VCaP (cell line): ENCODE measurements around the gene SPATA3.

Experiments used
- H3K27ac ChIP-seq: fragments of 450-650 bp; 2 replicates; pipeline ENCODE4 v1.5.1; 2017
- TF ChIP-seq, protein P1 (sequence below): fragments of 450-650 bp; conservative IDR thresholded peaks from 2 replicates; pipeline ENCODE4 v1.5.1; 2017; ENCODE audit warnings: mild to moderate bottlenecking, moderate library complexity

Gene SPATA3

DNA sequence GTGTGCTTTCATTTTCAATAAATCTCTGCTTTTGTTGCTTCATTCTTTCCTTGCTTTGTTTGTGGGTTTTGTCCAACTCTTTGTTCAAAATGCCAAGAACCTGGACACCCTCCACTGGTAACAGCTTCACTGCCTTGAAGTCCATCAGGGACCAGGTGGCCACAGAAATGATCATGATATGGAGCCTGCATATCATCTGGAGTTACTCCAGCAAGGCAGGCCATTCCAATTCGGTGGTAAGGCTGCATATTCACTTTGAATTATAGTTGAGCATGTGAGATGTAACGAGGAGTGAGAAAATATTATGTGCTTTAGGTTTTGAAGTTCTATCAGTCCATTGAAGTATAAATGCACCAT lies 26.3 kb upstream of the SPATA3 start:
- TF ChIP-seq, protein P1, sequence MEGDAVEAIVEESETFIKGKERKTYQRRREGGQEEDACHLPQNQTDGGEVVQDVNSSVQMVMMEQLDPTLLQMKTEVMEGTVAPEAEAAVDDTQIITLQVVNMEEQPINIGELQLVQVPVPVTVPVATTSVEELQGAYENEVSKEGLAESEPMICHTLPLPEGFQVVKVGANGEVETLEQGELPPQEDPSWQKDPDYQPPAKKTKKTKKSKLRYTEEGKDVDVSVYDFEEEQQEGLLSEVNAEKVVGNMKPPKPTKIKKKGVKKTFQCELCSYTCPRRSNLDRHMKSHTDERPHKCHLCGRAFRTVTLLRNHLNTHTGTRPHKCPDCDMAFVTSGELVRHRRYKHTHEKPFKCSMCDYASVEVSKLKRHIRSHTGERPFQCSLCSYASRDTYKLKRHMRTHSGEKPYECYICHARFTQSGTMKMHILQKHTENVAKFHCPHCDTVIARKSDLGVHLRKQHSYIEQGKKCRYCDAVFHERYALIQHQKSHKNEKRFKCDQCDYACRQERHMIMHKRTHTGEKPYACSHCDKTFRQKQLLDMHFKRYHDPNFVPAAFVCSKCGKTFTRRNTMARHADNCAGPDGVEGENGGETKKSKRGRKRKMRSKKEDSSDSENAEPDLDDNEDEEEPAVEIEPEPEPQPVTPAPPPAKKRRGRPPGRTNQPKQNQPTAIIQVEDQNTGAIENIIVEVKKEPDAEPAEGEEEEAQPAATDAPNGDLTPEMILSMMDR, result no peak
- no peak overlapping the region for H3K27ac ChIP-seq

DNA sequence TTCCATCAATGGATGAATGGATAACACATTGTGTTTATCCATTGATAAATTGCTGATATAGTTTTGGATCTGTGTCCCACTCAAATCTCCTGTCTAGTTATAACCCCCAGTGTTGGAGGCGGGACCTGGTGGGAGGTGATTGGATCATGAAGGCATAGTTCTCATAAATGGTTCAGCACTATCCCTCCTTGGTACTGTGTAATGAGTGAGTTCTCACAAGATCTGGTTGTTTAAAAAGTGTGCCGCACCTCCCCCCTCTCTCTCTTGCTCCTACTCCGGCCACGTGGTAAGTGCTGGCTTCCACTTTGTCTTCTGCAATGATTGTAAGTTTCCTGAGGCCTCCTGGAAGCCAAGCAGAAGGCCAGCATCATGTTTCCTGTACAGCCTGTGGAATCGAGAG lies 23.9 kb upstream of the SPATA3 start:
- TF ChIP-seq, protein P1, result no peak
- H3K27ac ChIP-seq, result no peak overlapping the region

DNA sequence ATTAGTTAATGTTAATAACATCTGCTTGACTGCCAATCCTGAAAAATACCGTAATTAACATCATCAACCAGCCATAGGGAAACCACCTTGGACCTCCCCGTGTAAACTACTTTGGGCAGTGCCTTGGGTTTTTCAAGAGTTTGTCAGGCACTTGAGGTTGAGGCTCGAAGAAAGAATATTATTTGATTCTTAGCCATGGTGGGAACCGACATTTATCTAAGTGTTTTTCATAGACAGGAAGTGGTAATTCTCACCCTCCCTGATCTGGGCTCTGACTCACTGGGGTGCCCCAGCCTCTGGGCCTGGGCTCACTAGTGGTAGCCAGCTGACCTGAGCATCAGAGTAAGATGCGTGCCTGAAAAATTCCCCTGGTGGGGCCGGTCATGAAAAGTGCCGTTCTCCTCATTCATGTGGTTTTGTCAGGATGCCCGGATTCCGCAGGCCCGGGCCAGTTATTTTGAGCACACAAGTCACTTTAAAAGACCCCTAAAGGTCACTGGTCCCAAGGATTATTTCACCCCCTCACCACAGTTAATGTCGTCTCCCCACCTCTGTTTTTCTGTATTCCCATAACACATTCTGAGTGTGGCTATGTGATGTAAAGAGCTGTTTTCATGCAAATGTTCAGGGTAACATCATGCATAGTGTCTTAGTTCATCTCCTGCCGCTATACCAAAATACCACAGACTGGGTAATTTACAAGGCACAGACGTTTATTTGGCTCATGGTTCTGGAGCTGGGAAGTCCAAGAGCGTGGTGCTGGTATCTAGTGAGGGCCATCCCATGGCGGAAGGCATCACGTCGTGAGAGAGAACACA lies 21.6 kb upstream of the SPATA3 start:
- TF ChIP-seq, protein P1, result no peak
- H3K27ac ChIP-seq, result no peak overlapping the region

DNA sequence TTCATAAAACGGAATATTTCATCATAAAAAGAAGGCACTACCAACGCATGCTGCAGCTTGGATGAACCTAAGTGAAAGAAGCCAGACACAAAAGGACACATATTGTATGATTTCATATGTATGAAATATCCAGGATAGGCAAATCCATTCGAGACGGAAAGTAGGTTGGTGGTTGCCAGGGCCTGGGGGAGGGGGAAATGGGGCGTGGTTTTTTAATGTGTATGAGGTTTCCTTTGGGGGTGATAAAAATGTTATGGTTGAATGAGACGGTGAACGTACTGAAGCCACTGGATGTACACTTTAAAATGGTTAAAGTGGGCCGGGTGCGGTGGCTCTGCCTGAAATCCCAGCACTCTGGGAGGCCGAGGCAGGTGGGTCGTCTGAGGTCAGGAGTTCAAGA lies 20.0 kb upstream of the SPATA3 start:
- TF ChIP-seq, protein P1, result no peak
- no peak overlapping the region for H3K27ac ChIP-seq

DNA sequence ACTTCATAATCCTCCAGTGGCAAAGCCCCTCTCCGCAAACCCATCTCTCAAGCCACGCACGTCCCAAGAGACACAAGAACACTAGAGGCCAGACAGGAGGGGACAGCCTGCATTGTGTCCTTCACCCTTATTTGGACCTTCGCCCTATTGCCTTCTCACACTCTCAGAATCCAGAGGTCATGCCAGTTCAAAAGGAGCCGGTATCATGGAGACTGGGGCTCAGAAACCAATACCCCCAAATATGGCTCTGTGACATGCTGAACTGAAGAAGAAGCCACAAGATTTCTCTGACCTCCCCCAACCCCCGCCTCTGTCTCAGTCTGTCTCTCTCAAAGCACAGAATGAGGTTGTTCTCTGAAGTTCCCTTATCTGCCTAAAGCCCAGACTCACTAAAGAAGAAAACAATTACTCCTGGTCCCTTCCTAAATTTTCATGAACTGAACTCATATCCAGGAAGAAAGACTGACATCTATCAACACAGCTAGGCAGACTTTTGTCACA lies 19.2 kb upstream of the SPATA3 start:
- TF ChIP-seq, protein P1, result no peak
- no peak overlapping the region for H3K27ac ChIP-seq

DNA sequence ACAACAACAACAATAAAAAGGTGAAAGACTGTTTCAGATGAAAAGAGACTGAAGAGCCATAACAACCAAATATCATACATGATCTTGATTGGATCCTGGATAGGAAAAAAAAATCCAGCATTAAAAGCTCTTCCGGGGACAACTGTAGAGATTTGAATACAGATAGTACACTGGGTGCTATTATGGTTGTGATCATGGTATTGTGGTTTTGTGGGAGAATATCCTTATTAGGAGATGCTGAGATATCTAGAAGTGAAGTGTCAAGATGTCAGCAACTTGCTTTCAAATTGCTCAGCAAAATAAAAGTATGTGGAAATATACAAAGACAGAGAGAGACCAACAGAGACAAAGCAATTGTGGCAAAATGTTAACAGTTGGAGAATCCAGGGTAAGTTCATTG lies 15.5 kb upstream of the SPATA3 start:
- H3K27ac ChIP-seq, result no peak overlapping the region
- TF ChIP-seq, protein P1, result no peak

DNA sequence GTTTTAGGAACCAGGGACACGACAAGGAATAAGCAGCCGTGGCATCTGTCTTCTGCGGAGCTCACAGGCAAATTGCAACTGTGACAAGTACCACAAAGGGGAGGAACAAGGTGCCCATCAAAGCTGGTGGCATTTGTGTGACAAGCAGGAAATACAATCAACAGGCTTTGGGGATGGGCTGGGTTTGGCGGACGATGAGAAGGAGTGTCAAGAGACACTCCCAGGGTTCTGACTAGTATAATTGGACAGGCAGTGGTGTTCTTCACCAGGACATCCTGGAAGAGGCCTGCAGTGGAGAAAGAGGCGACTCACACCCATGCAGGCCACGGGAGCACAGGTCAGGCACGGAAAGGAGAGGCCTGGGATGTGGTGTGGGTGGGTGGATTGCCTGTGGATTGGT lies 14.2 kb upstream of the SPATA3 start:
- no peak overlapping the region for H3K27ac ChIP-seq
- TF ChIP-seq, protein P1, result no peak
